Mucosa of descending colon (tissue), 3 donors: ENCODE data around the gene PLB1. TPM values are rescaled to one million over a fixed set of nuclear protein-coding genes. Genes with fewer than 3 reads are reported as not detected.

ENCODE experiments used
- ATAC-seq: fragments of 200-7000 bp; cut with Tn5 transposase; one replicate; pipeline ENCODE4 v1.9.1; 2020; ENCODE audit warnings: mild to moderate bottlenecking, moderate library complexity
- DNase-seq, 3 donors: peaks; one replicate each; pipeline ENCODE4 v3.0.0-alpha.2; 2020
- H3K36me3 ChIP-seq: fragments of 200-600 bp; one replicate; pipeline ENCODE4 v1.8.0; 2021; ENCODE audit warnings: low read depth, mild to moderate bottlenecking
- H3K4me1 ChIP-seq: fragments of 200-600 bp; one replicate; pipeline ENCODE4 v1.8.0; 2021; ENCODE audit warnings: low read depth, mild to moderate bottlenecking
- H3K4me3 ChIP-seq: fragments of 200-600 bp; one replicate; pipeline ENCODE4 v1.8.0; 2021; ENCODE audit warnings: mild to moderate bottlenecking
- H3K9me3 ChIP-seq: fragments of 200-600 bp; one replicate; pipeline ENCODE4 v1.8.0; 2021; ENCODE audit warnings: mild to moderate bottlenecking
- intact Hi-C, 2 donors: fragments of 100-400 bp; cut with DNase I in 1 of 2; cut with micrococcal nuclease in 1 of 2; formaldehyde crosslinking; loops; one replicate each; pipeline versions ENCODE4 v1.11.0 to v1.11.1; 2022; cut with DNase I, micrococcal nuclease
- total RNA-seq, 3 donors: library from RNA; stranded (reverse); fragmentation: NEBNext Ultra II Directional in 2 of 3; extraction: Animal tissue kit (Norgen Biotek cat#: 25700) in 2 of 3; gene quantifications; one replicate each; pipeline versions ENCODE4 v1.2.1 to v1.2.4, GENCODE V29; 2021 to 2023
- TF ChIP-seq, protein P1 (sequence below): fragments of 200-600 bp; IDR thresholded peaks from one replicate; pipeline ENCODE4 v1.8.0; 2022; ENCODE audit warnings: antibody characterized with exemption, mild to moderate bottlenecking
- donor health status: DM: no; HTN: no; CAD: no; lungs with moderate emphysema.
- donor health status: DM: no; HTN: no; CAD: no.
- donor health status: DM: no; HTN: yes; CAD: no.

PLB1 gene
- total RNA-seq, 3 donors from 2014 or later, result 2.4 to 4.9 (median 3.6) TPM

GRCh38 chr2:28568036-28568435 is 72.2 kb downstream of the PLB1 start:
- TF ChIP-seq, protein P1, sequence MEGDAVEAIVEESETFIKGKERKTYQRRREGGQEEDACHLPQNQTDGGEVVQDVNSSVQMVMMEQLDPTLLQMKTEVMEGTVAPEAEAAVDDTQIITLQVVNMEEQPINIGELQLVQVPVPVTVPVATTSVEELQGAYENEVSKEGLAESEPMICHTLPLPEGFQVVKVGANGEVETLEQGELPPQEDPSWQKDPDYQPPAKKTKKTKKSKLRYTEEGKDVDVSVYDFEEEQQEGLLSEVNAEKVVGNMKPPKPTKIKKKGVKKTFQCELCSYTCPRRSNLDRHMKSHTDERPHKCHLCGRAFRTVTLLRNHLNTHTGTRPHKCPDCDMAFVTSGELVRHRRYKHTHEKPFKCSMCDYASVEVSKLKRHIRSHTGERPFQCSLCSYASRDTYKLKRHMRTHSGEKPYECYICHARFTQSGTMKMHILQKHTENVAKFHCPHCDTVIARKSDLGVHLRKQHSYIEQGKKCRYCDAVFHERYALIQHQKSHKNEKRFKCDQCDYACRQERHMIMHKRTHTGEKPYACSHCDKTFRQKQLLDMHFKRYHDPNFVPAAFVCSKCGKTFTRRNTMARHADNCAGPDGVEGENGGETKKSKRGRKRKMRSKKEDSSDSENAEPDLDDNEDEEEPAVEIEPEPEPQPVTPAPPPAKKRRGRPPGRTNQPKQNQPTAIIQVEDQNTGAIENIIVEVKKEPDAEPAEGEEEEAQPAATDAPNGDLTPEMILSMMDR, result no peak
- no peak overlapping the region for H3K4me3 ChIP-seq
- no peaks in the 10 kb centered on the region for H3K36me3 ChIP-seq
- peaks cover 3% of the 10 kb centered on the region for H3K4me1 ChIP-seq
- no peaks in the 10 kb centered on the region for H3K9me3 ChIP-seq
- ATAC-seq (no peak), DNase-seq (no peak)
- intact Hi-C loops, result no loop called here

DNA sequence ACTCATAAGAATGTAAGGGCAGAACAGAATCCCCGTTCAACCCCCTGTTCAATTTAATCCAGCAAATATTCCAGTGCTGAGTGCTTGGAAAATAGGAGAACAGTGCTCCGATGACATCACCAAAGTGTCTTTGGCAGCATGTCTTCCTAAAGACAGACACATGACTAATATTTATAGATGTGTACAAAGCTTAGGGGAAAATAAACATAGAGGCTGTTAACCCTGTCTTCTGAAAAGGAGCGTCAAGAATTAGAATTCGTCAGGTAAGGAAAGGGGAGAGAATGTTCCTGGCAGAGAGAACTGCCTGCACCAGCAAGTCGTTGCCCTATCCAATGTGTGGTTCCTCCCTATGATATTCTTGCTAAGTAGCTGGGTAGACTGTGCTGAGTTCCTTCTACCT is 72.7 kb downstream of the PLB1 start:
- Histone ChIP-seq H3K9me3 (no peaks in the 10 kb centered on the region), H3K4me3 (no peak overlapping the region), H3K4me1 (peaks cover 3% of the 10 kb centered on the region), H3K36me3 (no peaks in the 10 kb centered on the region)
- ATAC-seq, result no peak
- intact Hi-C loops, result no loop called here
- DNase-seq, result no peak
- TF ChIP-seq, protein P1, result no peak

DNA sequence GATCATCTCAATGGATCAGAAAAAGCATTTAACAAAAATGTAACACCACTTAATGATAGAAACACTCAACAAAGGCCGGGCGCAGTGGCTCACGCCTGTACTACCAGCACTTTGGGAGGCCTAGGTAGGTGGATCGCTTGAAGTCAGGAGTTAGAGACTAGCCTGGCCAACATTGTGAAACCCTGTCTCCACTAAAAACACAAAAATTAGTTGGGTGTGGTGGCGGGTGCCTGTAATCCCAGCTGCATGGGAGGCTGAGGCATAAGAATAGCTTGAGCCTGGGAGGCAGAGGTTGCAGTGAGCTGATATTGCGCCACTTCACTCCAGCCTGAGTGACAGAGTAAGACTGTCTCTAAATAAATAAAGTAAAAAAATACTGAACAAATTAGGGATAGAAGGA is 74.6 kb downstream of the PLB1 start:
- Histone ChIP-seq H3K9me3 (no peaks in the 10 kb centered on the region), H3K4me3 (no peak overlapping the region), H3K36me3 (no peaks in the 10 kb centered on the region), H3K4me1 (peaks cover 3% of the 10 kb centered on the region)
- no peak for ATAC-seq
- intact Hi-C loops, result no loop called here
- DNase-seq, result no peak
- TF ChIP-seq, protein P1, result no peak

DNA sequence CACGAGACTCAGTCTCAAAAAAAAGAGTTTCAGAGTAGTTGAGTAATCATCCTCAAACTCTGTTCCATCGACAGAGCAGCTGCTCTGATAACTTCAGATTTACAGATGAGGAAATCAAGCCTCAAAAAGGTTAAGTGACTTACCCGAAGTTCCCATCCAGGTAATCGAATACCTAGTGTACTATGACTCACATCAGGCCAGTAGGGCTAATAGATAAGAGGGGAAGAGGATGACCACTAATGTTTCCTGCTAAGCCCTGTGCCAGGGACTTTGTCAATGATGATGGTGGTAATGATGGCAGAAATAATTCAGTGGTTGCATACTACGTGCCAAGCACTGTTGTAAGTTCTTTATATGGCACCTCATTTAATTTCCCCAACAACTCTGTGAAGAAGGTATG is 80.9 kb downstream of the PLB1 start:
- no peak for ATAC-seq
- Histone ChIP-seq H3K36me3 (no peaks in the 10 kb centered on the region), H3K4me3 (no peak overlapping the region), H3K4me1 (no peaks in the 10 kb centered on the region), H3K9me3 (no peaks in the 10 kb centered on the region)
- no peak for DNase-seq
- intact Hi-C loops, result no loop called here
- TF ChIP-seq, protein P1, result no peak

DNA sequence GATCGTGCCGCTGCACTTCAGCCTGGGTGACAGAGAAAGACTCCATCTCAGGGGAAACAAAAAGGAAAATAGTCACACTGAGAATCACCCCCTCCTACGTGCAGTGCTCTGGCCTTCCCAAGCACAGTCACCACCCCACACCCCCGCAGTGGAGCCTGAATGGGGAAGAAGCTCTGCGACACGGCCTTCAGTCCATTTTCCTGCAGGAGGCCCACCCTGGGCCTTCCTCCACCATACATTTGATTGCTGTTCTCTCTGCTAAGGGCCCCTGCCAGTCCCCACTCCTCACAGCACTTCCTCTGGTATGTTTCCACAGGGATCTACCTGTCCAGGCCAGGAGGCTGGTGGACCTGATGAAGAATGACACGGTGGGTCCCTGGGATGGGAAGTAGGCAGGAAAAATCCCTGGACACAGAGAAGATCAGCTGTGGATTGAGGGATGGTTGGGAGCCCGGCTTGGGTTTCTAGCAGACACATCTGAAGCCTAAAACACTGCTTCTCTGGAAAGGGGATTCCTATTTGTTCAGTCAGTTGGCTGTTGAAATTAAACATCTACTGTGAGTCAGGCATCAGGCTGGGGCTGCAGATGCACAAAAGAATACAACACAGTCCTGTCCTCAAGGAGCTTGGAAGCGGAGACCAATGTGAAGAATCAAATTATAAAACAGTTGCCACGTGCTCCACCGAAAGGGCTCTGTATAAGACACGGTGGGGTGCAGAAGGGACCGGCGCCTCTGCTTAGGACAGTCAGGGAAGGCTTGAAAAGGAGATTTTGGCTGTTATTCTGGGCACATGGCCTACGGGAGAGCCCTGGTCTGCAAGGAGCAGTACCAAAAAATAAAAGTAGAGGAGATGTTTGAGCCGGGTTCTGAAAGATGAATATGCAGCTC is 82.2 kb downstream of the PLB1 start:
- DNase-seq (no peak), ATAC-seq (no peak)
- Histone ChIP-seq H3K36me3 (no peaks in the 10 kb centered on the region), H3K9me3 (no peaks in the 10 kb centered on the region), H3K4me1 (no peaks in the 10 kb centered on the region), H3K4me3 (no peak overlapping the region)
- TF ChIP-seq, protein P1, result no peak
- intact Hi-C loops, result no loop called here
